NB4 (cell line): ENCODE results near the gene ARHGEF12.

Source experiments
- POLR2A ChIP-seq: IDR thresholded peaks from 2 replicates; pipeline ENCODE4 v1.6.1; 2011; ENCODE audit warnings: mild to moderate bottlenecking; ENCODE audit not compliant: insufficient read length; ENCODE audit errors: extremely low read depth
- TF ChIP-seq, protein P1 (sequence below): IDR thresholded peaks from one replicate; pipeline ENCODE4 v1.5.1; 2012; ENCODE audit warnings: low read depth, low read length

DNA sequence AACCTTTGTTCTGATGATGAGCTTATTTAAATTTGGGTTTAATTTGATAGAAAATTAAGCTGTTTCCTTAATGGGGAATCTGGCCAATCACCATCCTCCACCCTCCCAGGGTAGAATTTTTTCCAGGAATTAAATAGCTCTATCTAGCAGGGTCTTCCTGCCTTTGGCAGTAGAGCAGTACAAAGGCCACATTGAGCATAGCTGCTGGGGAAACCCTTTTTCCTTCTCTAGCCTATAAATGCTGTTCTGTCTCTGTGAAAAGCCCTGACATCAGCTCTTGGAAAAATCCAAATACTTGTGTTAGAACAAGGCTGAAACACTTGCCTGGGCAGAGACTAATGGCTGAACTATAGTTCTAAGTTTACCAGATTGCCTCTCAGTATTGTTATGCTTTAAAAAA, 55.1 kb downstream of the ARHGEF12 start:
- TF ChIP-seq, protein P1, sequence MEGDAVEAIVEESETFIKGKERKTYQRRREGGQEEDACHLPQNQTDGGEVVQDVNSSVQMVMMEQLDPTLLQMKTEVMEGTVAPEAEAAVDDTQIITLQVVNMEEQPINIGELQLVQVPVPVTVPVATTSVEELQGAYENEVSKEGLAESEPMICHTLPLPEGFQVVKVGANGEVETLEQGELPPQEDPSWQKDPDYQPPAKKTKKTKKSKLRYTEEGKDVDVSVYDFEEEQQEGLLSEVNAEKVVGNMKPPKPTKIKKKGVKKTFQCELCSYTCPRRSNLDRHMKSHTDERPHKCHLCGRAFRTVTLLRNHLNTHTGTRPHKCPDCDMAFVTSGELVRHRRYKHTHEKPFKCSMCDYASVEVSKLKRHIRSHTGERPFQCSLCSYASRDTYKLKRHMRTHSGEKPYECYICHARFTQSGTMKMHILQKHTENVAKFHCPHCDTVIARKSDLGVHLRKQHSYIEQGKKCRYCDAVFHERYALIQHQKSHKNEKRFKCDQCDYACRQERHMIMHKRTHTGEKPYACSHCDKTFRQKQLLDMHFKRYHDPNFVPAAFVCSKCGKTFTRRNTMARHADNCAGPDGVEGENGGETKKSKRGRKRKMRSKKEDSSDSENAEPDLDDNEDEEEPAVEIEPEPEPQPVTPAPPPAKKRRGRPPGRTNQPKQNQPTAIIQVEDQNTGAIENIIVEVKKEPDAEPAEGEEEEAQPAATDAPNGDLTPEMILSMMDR, result no peak
- TF ChIP-seq POLR2A, result no peak
